NCI-H2196 (cell line): ENCODE results near the gene EIF4G1.
"Not testable (repeated sequence)": the region's sequence is repeated elsewhere in the genome, so short reads cannot be mapped to it uniquely, and the experiment has no call there.

Experiments
- DNase-seq: peaks from one replicate; lab custom pipeline; 2025; ENCODE audit not compliant: unreplicated experiment; lab: John Stamatoyannopoulos, UW

EIF4G1 gene

GRCh38 chr3:184314363-184314699 lies at the start of gene EIF4G1:
EIF4G1 (plus strand) TSS chr3:184314606; CDS start chr3:184315797, 1,191 bp downstream.
- peak; percentile 100 for DNase-seq

- not testable (repeated sequence) for DNase-seq
These were observed 47.2 kb upstream of the EIF4G1 start for GRCh38 chr3:184267249-184267648.

GRCh38 chr3:184272269-184272668 lies 42.1 kb upstream of the EIF4G1 start:
- no peak for DNase-seq

- no peak for DNase-seq
These were observed 39.1 kb upstream of the EIF4G1 start for GRCh38 chr3:184275381-184275701.

- DNase-seq, result no peak
These were observed 38.2 kb upstream of the EIF4G1 start, which contains the start of gene ECE2 for GRCh38 chr3:184275961-184276910. ECE2 (plus strand) TSS chr3:184276022; CDS start chr3:184276154, 132 bp downstream.

- DNase-seq, result no peak
These were observed 37.0 kb upstream of the EIF4G1 start for GRCh38 chr3:184277366-184277765.

- no peak for DNase-seq
These were observed 31.5 kb upstream of the EIF4G1 start for GRCh38 chr3:184282941-184283340.

GRCh38 chr3:184283681-184284080 lies 30.7 kb upstream of the EIF4G1 start:
- no peak for DNase-seq

GRCh38 chr3:184284696-184285095 lies 29.7 kb upstream of the EIF4G1 start:
- DNase-seq, result peak; percentile 95

- DNase-seq, result peak; percentile 88
These were observed 24.9 kb upstream of the EIF4G1 start for GRCh38 chr3:184289426-184289938.

GRCh38 chr3:184290331-184290730 lies 24.1 kb upstream of the EIF4G1 start:
- DNase-seq, result no peak

GRCh38 chr3:184291044-184291737 lies 23.2 kb upstream of the EIF4G1 start:
- DNase-seq, result no peak

GRCh38 chr3:184291738-184292445 lies 22.5 kb upstream of the EIF4G1 start:
- DNase-seq, result no peak

GRCh38 chr3:184295771-184296170 lies 18.6 kb upstream of the EIF4G1 start:
- DNase-seq, result peak; percentile 75

- DNase-seq, result no peak
These were observed 17.8 kb upstream of the EIF4G1 start for GRCh38 chr3:184296616-184297015.

- peak; percentile 100 for DNase-seq
These were observed 15.5 kb upstream of the EIF4G1 start, which contains the start of gene PSMD2 for GRCh38 chr3:184298759-184299487. PSMD2 (plus strand) TSS chr3:184299241; CDS start chr3:184299267, 26 bp downstream.

- DNase-seq, result no peak
These were observed 14.7 kb upstream of the EIF4G1 start for GRCh38 chr3:184299488-184300377.

GRCh38 chr3:184300378-184300720 lies 14.1 kb upstream of the EIF4G1 start:
- no peak for DNase-seq

- peak; percentile 66 for DNase-seq
These were observed 8.8 kb upstream of the EIF4G1 start for GRCh38 chr3:184305577-184305976.
